ENCODE measurements around the gene NIN.

DNA sequence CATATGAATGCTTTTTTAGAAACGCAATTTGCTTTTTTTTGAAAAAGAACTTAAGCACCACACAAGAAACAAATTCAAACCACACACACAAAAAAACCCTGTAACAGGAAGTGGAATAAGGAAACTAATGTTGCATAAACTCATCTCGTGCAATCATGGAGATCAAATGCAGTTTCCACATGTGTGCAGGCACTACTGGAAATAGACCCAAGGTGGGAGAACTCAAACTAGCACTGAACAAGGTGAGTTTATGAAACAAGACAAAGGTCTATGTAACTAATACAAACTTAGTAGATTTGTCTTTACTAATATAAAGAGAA, 17.5 kb downstream of the NIN start:
- TF ChIP-seq POLR2AphosphoS5 (IDR thresholded peaks at IDR 0.05) (no peak), MXI1 (conservative IDR thresholded peaks at IDR 0.05; ENCODE audit: poor library complexity, severe bottlenecking) (no peak), SMC3 (conservative IDR thresholded peaks at IDR 0.05; ENCODE audit: poor library complexity) (no peak)
